Measurements from ENCODE around the gene CD300LF. TPM values are rescaled to one million over a fixed set of nuclear protein-coding genes. Genes with fewer than 3 reads are reported as not detected.

The CD300LF gene
- total and polyA plus RNA-seq, 2 donors (not counting 1 experiment from before 2014, with no cell fraction given) = 0.52 to 1.1 TPM

DNA sequence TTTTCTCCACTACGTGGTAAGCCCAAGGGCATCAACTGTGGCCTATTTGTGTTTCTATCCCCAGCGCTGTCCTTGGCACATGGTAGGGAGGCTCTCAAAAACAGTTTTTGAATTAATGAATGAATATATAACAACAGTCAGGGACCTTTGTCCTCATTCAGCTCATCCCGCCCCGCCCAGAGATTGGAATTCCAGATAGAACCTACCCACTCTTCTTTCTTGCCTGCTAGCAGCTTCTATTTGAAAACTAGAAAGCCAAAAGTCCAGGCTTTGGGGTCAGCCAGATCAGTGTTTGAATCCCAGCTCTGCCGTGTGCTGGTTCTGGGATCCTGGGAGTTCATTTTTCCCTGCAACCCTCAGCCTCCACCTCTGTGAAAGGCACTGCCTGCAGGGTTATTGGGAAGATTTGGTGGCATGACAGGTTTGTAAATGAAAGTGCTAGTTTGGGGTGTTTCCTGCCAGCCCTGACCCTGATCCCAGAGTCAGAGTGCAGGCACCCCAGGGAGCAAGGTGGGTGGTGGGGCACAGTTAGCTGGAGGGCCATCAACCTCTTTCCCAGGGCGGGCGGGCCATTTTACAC lies 40.2 kb upstream of the CD300LF start:
- H3K4me1 Mint-ChIP-seq = peaks cover 70% of the 10 kb centered on the region
- H3K27me3 Mint-ChIP-seq = no peaks in the 10 kb centered on the region
- peaks cover 95% of the 10 kb centered on the region for H3K79me2 ChIP-seq (ENCODE audit: control insufficient read depth, insufficient read depth, low read length)
- H2AFZ ChIP-seq (ENCODE audit: insufficient read depth, low read depth, low read length, poor library complexity, severe bottlenecking) = no peak overlapping the region
- H3K36me3 ChIP-seq (replicated peaks in 1 of 2; ENCODE audit: control extremely low read depth in 1 of 2, control insufficient read depth in 1 of 2, extremely low read depth in 1 of 2, insufficient read depth in 2 of 2, low read length in 1 of 2) = peaks cover 0 to 7% of the 10 kb centered on the region in 2 experiments
- peaks cover 86% of the 10 kb centered on the region for H4K20me1 ChIP-seq (ENCODE audit: control insufficient read depth, insufficient read depth, low read length, poor library complexity, severe bottlenecking)
- TF ChIP-seq EZH2 (IDR thresholded peaks at IDR 0.05; ENCODE audit: borderline replicate concordance, insufficient read depth, low read depth, low read length, poor library complexity, severe bottlenecking) = no peak
- intact Hi-C loops (cut with micrococcal nuclease) = no loop called here
- H3K4me3 Mint-ChIP-seq = no peak overlapping the region
- H3K9me3 Mint-ChIP-seq (ENCODE audit: insufficient read depth) = no peaks in the 10 kb centered on the region
- no peak overlapping the region for H3K4me3 ChIP-seq (ENCODE audit: control extremely low read depth in 1 of 5, extremely low read depth in 1 of 5, insufficient read depth in 1 of 5, low read depth in 2 of 5, low read length in 4 of 5)
- POLR2A ChIA-PET = interaction anchor here (0.6 kb wide), 1 partner anchor 26 kb away, joined by 3 read pairs; no protein-coding TSS in a partner anchor
- peaks cover 44 to 57% of the 10 kb centered on the region in 2 donors for H3K4me1 ChIP-seq (ENCODE audit: control insufficient read depth in 2 of 2, insufficient read depth in 2 of 2, low read length in 2 of 2)
- CTCF ChIA-PET = interaction anchor here (0.6 to 7.7 kb wide), 7 partner anchors 8 to 156 kb away, joined by 3 to 57 read pairs (median 9); partner anchors contain the start of gene RAB37
- no peak overlapping the region for H3K9ac ChIP-seq (ENCODE audit: low read length)
- ATAC-seq (ENCODE audit: low read depth) = no peak
- H3K4me2 ChIP-seq (replicated peaks; ENCODE audit: low read depth, low read length, poor library complexity, severe bottlenecking) = no peak overlapping the region
- WGBS (ENCODE audit: insufficient coverage) = 96% methylated on average over 5 of the region's 7 CpGs
- H3K27ac Mint-ChIP-seq = no peak overlapping the region
- H3K27ac ChIP-seq (ENCODE audit: low read length in 2 of 2) = no peak overlapping the region
- H3K9me3 ChIP-seq (ENCODE audit: control extremely low read depth in 1 of 3, control insufficient read depth in 2 of 3, insufficient read depth in 1 of 3, low read length in 2 of 3) = no peaks in the 10 kb centered on the region
- no peaks in the 10 kb centered on the region for H3K27me3 ChIP-seq (replicated peaks in 1 of 4; ENCODE audit: control extremely low read depth in 1 of 4, control insufficient read depth in 3 of 4, insufficient read depth in 4 of 4, low read length in 3 of 4)
- no peak for DNase-seq

DNA sequence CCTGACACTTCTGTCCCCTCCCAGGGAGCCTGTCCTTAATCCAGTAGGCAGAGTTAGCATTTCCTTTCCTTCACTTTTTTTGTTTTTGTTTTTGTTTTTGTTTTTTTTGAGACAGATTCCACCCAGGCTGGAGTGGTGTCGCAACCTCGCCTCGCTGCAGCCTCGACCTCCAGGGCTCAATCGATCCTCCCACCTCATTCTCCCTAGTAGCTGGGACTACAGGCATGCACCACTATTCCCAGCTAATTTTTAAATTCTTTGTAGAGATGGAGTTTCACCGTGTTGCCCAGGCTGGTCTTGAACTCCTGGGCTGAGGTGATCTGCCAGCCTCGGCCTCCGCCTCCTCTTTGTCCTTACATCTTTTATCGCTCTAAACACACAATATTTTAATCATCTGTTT lies 39.7 kb upstream of the CD300LF start:
- Histone ChIP-seq H3K36me3 (replicated peaks in 1 of 2; ENCODE audit: control extremely low read depth in 1 of 2, control insufficient read depth in 1 of 2, extremely low read depth in 1 of 2, insufficient read depth in 2 of 2, low read length in 1 of 2) (peaks cover 0 to 7% of the 10 kb centered on the region in 2 experiments), H2AFZ (ENCODE audit: insufficient read depth, low read depth, low read length, poor library complexity, severe bottlenecking) (no peak overlapping the region), H3K27ac (ENCODE audit: low read length in 2 of 2) (no peak overlapping the region), H3K4me1 (ENCODE audit: control insufficient read depth in 2 of 2, insufficient read depth in 2 of 2, low read length in 2 of 2) (peaks cover 44 to 57% of the 10 kb centered on the region in 2 donors), H3K9me3 (ENCODE audit: control extremely low read depth in 1 of 3, control insufficient read depth in 2 of 3, insufficient read depth in 1 of 3, low read length in 2 of 3) (no peaks in the 10 kb centered on the region), H3K4me2 (replicated peaks; ENCODE audit: low read depth, low read length, poor library complexity, severe bottlenecking) (no peak overlapping the region), H3K9ac (ENCODE audit: low read length) (no peak overlapping the region), H3K79me2 (ENCODE audit: control insufficient read depth, insufficient read depth, low read length) (peaks cover 95% of the 10 kb centered on the region), H4K20me1 (ENCODE audit: control insufficient read depth, insufficient read depth, low read length, poor library complexity, severe bottlenecking) (peaks cover 81% of the 10 kb centered on the region), H3K27me3 (replicated peaks in 1 of 4; ENCODE audit: control extremely low read depth in 1 of 4, control insufficient read depth in 3 of 4, insufficient read depth in 4 of 4, low read length in 3 of 4) (no peaks in the 10 kb centered on the region), H3K4me3 (ENCODE audit: control extremely low read depth in 1 of 5, extremely low read depth in 1 of 5, insufficient read depth in 1 of 5, low read depth in 2 of 5, low read length in 4 of 5) (no peak overlapping the region)
- intact Hi-C loops (cut with micrococcal nuclease) = no loop called here
- Mint-ChIP-seq H3K27ac (no peak overlapping the region), H3K4me1 (peaks cover 67% of the 10 kb centered on the region), H3K27me3 (no peaks in the 10 kb centered on the region), H3K4me3 (no peak overlapping the region), H3K9me3 (ENCODE audit: insufficient read depth) (no peaks in the 10 kb centered on the region)
- ChIA-PET CTCF (interaction anchor here (0.8 to 7.7 kb wide), 5 partner anchors 15 to 155 kb away, joined by 3 to 57 read pairs (median 20); partner anchors contain the start of gene RAB37), POLR2A (interaction anchor here (0.6 kb wide), 1 partner anchor 27 kb away, joined by 3 read pairs; no protein-coding TSS in a partner anchor)
- no peak for DNase-seq
- no peak for TF ChIP-seq EZH2 (IDR thresholded peaks at IDR 0.05; ENCODE audit: borderline replicate concordance, insufficient read depth, low read depth, low read length, poor library complexity, severe bottlenecking)
- TF ChIP-seq, protein P1, sequence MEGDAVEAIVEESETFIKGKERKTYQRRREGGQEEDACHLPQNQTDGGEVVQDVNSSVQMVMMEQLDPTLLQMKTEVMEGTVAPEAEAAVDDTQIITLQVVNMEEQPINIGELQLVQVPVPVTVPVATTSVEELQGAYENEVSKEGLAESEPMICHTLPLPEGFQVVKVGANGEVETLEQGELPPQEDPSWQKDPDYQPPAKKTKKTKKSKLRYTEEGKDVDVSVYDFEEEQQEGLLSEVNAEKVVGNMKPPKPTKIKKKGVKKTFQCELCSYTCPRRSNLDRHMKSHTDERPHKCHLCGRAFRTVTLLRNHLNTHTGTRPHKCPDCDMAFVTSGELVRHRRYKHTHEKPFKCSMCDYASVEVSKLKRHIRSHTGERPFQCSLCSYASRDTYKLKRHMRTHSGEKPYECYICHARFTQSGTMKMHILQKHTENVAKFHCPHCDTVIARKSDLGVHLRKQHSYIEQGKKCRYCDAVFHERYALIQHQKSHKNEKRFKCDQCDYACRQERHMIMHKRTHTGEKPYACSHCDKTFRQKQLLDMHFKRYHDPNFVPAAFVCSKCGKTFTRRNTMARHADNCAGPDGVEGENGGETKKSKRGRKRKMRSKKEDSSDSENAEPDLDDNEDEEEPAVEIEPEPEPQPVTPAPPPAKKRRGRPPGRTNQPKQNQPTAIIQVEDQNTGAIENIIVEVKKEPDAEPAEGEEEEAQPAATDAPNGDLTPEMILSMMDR (IDR thresholded peaks at IDR 0.05) = no peak
- ATAC-seq (ENCODE audit: low read depth) = no peak
- WGBS (ENCODE audit: insufficient coverage) = 100% methylated on average over 3 of the region's 9 CpGs

Data from B cell (primary cell).